M059J (cell line): Measurements from ENCODE around the gene GLP1R. TPM values are rescaled to one million over a fixed set of nuclear protein-coding genes. Genes with fewer than 3 reads are reported as not detected.
A peak's percentile ranks its signal among the peaks of the same experiment; 100 is the strongest.

ENCODE experiments used
- DNase-seq: peaks from one replicate; pipeline ENCODE4 v3.0.0-alpha.2; 2012; ENCODE audit warnings: low read depth
- total RNA-seq: library from RNA; depleted of rRNA; stranded (reverse); fragments of >200 nt; shearing (Covaris generic); gene quantifications from 2 replicates; pipeline ENCODE4 v1.2.3, GENCODE V29; 2014

The GLP1R gene
- total RNA-seq, 1 experiment from 2014 or later: not detected

DNA sequence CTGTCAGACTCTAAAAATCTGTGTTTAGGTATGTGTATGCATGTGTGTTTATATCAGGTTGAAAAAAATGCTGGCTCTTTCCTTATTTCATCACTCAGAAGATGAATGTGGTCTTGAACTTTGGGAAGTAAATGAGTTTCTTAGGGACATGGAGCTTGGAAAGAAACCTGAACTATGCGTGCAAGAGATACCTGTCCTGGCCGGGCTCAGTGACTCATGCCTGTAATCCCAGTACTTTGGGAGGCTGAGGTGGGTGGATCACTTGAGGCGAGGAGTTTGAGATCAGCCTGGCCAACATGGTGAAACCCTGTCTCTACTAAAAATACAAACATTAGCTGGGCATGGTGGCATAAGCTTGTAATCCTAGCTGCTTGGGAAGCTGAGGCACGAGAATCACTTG, 4.4 kb upstream of the GLP1R start:
- no peak for DNase-seq

DNA sequence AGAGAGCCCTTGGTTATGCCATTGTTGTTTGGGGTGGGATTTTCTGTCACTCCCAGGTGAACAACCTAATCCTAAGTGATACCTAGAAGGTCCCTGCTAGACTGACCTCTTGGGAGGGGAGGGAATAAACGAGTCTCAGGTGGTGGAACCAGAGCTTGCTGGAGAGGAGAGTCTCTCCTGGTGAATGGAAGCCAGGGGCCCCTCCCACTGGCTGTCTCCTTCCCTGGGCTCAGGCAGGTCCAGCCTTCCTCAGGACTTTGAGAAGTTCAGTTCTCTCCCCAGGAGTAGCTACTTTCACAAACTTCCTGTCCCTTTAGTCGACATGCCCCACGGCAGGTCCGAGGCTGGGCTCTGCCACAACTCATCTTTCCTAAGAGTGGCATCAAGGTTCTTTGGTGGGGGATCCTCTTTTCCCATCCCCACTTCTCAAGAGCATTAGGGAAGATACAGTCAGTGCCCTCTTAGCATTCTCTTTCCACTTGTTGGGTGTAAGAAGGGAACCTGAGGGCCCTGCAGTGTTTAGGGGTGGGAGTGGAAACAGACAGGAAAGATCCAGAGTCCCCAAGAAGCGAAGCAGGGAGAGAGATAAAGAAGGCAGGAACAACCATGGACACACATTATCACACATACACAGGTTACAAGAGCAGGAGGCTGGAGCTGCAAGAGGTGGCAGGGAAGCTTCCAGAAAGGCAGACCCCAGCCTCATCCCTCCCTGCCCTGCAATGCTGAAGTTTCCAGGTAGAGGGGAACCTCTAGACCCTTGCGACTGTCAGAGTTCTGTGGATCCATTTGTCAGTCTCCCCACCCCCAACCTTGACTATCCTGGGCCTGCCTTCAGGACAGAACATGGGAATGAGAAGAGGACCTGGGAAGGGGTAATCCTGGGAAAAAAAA, 900 bp upstream of the GLP1R start:
- DNase-seq: no peak

DNA sequence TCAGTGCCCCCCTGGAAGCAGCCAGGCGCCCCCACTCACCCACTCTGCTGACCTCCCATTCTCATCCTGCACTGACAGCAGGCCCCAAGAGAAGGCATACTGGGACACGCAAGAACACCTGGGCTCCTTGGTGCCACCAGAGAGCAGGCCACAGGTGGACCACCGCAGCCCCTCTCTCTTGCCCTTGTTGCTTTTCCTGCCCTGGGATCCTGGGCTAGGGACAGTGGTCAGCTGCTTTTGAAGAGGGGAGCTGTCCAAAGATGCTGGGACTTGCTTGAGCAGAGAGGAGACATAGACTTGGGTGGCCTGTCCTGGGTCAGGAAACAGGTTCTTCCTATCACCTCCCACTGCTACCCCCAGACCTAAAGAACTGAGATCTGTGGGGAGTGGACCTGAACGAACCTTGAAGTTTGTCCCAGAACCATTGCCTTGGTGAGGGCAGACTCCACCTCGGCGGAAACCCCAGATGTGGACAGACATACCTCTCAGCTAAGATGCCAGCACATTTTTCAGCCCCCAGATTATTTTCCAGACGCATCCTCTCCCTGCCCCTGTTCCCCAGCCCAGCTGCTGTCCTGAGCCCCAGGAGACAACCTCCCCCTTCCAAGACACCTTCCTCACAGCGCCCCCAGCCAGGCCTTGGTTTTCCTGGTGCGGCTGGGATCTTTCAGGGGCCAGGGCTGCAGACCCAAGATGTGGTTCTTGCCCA, 1.1 kb downstream of the GLP1R start:
- no peak for DNase-seq

DNA sequence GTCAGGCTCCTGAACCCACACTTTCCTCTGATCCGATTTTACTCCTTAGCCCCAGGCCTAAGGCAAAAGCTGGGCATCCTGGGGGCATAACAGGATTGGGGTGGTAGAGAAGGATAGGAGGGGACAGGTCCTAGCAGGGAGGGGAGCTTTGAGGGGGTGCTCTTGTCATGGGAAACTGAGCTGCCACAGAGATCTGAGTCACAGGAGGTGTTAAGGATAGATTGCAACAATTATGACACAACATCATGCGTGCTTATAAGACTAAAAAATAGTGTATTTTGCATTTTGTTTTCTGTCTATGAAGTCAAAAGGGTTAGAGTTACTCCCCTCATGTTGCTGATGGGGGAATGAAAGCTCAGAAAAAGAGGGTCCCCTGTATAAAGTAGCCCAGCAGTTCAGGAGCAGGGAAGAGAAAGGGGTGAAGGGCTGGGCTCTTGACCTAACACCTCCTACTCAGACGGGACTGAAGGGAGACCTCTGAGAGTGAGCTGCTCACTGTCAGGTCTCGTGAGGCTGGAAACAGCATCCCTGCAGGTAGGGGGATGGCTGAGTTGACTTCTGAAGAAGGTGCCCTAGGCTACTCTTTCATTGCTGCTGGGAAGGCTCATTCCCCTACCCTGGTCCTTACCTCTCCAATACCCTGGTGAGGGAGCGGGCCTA, 2.0 kb downstream of the GLP1R start:
- DNase-seq: no peak

DNA sequence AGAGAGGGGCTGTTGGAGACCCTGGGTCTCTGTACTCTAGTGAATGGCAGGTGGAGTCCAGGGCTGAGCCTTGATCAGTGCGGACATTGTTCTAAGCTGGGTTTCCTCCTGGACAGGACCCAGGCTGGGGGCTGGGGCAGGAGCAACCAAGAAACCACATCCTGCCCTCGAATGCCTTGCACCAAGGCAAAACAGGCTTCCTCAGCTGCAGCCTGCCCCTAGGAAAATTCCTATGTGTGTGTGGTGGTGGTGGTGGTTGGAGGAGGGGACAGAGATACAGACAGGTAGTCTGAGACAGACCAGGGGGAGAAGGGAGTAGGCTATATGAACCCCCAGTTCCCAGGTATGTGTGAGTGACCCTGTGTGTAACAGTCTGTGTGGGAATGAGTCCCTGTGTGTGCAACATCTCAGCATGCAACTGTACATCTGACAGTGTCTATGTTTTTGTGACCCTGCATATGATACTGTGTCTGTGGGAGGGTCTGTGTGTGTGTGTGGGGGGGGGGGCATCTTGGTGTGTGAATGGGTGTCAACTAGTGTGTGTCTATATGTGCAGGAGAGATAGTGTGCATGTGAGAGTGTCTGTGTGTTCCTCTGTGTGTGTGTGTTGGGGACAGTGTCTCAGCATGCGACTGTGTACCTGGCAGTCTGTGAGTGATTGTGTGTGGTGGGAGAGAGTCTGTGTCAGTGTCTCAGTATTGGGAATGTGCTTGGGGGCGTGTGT, 3.0 kb downstream of the GLP1R start:
- peak; percentile 74 for DNase-seq

DNA sequence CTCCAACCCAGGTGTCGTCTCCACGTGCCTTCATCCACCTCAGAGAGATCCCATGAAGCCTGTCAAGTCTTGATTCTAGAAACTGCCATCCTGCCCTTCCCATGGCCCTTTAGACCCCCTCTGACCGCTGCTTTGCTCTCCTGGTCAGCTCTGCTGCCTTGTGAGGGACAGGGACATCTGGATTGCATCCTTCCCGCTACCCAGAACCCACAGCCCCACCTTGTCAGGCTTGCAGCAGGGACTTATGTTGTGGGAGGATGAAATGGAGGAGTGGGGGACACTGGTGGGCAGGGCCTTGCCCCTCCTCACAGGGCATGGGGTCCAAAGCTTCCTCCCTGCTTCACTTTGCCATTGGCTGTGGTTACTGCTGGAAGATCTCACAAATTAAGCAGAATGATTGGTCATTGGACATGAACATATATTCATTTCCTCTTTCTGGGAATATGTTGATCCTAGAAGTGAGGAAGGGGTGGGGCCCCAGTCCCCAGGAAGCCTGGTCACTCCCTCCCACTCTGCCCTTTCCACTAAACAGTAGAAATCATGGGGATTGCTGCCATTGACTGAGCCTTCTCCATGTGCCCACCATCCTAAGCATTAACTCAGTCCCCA, 4.5 kb downstream of the GLP1R start:
- DNase-seq: no peak

DNA sequence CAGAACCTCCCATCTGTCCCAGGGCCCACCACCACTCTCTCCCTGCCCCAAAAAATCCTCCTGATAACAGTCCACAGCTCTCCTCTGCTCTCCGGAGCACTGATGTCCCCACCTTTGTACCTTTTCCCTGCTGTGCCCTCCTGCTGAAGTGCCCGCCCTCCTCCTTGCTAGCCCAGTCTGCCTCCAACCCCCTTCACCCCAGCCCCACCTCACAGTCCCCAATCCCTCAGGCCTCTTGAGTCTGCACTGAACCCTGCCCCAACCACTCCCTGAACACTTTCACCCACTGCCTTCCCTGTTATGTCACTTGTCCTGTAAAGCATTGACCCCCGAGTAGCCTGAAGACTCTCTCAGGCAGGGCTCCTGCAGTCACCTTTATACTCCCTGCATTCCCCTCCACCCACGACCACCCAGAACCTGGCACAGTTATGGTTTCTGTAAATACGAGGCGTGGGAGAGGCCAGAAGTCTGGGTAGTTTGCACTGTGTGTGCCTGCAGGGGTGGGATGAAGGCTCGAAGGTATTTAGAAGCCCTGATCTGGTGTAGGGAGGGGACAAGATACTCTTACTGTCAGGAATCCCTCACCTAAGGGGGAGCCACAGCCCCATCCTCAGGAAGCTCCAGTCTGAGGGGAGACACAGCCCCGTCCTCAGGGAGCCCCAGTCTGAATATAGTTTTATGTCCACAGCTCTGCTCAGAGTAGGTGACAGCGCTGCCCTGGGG, 5.4 kb downstream of the GLP1R start:
- DNase-seq: no peak

DNA sequence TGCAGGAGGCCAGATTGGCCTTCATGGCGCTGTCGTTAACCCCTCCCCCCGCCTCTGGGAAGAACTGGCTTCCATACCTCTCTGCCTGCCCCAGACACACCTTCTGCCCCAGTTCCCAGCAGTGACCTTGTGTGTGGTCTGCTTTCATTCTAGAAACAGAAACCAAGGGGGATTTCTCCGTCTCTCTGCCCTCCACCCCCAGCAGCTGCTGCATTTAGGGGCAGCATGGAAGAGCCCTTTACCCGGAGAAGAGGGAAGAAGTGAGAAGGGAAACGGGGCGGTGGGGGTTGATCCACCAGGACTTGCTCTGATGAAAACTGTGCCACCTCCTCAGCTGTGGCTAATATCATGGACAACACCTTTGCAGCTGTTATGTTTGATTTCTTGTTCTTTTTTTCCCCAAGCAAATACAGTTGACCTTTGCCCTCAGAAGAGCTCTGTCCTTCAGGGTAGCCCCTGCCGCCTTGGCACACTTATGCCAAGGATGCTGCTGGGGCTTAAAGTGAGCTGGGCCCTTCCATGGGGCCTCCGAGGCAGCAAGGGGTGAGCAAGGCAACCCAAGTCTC, 6.1 kb downstream of the GLP1R start:
- no peak for DNase-seq

DNA sequence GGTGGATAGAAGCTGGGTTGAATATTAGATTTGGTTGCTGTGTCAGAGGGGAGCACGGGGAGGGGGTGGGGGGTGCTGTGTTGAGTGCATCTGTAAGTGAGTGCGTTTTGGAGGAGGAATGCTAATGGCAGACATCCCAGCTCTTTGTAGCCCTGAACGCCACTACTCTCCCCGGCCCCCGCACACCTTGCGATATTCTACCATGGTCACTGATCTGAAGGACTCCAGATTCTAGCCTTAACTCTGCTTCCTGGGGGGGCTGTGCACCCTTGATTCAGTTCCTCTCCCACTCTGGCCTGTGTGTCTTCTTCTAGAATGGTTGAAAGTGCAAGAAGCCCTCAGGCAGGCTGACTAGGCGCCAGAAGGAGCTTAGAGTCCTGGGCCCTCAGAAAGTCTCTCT, 7.1 kb downstream of the GLP1R start:
- no peak for DNase-seq

DNA sequence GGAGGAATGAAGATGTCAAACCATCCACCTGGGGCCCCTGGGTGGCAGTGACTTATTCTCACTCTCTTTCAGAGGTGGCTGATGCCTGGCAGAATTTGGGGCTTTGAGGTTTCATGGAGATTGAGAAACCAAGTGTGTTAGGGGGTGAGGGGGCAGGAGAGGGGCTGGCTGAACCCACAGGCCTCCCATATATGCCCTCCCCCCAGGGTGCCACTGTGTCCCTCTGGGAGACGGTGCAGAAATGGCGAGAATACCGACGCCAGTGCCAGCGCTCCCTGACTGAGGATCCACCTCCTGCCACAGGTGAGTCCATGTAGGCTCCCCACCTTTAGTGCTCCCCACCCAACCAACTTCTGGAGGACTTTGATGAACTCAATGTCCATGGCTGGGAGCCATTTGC, 7.6 kb downstream of the GLP1R start:
- no peak for DNase-seq

DNA sequence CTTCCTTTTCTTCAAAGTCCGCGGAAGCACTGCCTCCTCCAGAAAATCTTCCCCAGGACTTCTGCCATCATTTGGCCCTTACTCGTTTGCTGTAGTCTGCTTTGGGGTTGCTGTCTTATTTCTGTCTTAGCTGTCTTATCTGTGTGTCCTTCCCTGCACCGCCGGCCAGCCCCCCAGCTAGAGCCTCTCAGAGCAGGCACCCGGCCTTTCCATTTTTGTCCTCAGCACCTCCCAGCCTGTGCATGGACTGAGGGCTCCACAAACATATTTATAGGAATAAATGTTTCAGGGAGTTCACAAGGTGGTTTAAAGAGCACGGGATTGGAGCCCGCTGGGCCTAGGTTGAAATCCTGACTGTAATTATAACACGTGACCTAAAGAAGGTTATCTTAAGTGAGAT, 8.1 kb downstream of the GLP1R start:
- DNase-seq: no peak

DNA sequence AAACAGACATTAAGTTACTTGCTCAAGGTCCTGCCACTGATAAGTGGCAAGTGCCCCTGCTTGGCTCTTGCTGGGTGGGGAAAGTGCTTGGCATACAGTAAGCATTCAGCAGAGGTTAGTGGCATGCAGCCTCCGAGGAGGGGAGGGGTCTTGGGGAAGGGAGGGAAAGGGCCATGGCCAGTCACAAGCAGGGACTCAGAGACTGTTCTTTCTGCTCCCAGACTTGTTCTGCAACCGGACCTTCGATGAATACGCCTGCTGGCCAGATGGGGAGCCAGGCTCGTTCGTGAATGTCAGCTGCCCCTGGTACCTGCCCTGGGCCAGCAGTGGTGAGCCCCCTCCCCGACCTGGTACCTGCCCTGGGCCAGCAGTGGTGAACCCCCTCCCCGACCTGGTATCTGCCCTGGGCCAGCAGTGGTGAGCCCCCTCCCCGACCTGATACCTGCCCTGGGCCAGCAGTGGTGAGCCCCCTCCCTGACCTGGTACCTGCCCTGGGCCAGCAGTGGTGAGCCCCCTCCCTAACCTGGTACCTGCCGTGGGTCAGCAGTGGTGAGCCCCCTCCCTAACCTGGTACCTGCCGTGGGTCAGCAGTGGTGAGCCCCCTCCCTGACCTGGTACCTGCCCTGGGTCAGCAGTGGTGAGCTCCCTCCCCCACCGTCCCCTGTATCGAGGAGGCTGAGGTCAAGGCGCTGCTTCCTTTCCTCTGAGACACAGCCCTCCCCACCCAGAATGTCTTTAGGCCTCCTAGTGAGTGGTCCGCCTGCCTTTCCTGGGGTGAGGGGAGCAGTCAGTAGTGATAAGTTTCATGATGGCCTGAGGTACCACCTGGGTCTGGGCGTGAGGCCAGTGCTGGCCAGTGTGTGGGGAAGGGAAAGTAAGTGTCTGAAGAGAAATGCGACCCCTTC, 8.9 kb downstream of the GLP1R start:
- DNase-seq: no peak

DNA sequence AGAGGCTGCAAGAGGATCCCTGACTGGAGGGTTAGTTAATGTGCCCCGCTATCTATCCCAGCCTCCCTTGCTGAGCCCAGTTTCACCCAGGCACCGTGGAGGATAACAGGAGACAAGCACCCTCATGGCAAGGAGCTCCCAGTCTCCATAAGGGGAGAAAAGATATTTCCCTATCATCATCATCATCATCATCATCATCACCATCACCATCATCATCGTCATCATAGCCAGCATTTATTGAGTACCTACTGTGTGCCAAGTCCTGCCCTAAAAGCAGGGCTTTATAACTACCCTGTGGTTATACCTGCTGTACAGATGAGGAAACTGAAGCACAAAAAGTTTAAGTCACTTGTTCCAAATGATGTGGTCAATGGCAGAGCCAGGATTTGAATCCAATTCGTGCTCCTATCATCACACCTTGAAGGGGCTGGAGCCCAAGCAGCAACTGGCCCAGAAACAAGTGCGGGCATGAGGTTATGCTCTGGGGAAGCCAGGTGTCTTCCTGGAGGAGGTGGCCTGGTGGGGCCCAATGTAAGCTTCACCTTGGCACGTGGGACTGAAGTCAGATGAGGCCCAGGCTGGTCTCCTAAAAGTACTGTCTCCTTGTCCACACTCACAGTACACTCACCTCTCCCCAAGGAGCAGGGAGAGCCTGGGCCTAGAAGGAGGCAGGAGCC, 10.0 kb downstream of the GLP1R start:
- DNase-seq: no peak

DNA sequence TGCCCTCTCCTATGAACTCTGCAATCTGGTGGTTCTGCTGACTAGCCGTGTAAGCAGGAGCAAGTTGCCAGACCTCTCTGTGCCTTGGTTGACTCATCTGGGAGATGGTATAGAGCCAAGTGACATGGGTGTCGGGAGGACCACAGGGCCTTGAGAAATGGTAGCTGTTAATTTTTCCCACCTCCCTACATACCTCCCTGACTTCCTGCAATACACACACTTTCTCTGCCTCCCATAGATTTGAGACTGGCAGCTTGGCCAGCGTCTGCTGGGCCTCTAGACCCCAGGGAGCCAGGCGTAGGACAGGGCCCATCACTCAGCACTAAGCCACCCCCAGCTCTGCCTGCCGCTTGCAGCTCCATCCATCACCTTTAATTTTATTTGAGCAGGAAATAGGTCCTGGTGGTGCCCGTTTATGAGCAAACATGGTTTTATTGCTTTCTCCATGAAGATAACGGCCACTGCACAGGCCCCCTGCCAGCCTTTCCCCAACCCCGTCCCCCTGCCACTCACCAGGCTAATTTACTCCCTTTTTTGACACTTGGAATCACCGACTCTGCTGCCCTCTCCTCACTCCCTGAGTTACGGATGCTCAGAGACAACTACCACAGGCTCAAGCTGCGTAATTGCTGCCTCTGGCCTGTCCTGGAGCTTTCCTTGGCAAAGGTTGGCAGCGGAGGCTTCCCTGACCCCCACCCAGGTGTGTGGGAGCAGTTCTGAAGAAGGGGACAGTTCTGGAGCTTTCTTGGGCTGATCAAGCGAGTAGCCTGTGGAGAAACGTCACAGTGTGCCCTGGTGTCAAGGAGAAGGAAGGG, 11.1 kb downstream of the GLP1R start:
- DNase-seq: peak; percentile 23

DNA sequence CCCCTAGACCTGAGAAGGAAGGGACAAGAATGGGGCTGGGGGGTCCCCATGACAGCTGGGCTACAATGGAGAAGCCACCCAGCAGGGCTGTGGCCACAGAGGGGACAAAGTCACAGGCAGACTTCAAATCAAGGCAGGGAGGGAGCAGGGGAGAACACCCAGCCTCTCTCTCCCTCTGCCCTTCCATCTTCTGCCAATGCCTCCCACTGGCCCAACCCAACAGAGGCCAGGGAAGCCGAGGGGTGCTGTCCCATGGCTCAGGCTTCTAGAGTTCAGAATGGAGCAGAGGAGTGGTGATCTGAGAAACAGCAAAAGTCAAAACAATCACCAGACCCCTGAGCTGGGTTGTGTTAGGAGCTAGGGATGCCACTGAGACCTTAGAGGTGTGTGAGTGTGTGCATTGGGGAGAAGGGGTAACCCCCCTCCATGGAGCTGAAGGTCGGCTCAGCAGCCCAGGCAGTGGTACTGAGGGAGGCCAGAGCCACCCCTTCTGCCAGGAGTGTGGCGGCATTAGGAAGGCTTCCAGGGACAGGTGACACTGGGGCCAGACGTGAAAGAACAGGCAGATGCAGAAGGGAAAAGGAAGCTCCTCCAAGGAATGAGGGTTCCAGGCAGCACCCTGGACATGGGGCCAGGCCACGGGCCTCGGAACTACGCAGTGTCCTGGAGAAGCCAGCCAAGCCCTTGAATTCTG, 12.0 kb downstream of the GLP1R start:
- DNase-seq: no peak

DNA sequence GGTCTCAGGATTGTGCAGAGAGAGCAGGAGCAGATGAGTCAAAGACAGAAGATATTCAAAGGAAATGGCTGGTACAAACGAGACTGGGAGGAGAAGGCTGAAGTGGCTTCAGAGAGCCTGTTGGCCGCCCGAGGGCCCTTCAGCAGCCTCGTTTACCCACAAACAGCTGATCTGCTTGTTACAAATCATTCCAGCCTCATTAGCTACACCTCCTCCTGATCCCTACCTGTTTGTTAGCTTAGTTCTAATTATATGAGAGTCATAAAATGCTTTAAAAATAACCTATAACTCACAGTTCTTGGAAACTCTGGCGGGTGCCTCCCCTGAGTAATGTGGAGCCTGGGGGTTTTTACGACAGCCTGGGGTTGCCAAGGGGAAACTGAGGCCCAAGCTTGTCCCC, 12.6 kb downstream of the GLP1R start:
- DNase-seq: no peak

DNA sequence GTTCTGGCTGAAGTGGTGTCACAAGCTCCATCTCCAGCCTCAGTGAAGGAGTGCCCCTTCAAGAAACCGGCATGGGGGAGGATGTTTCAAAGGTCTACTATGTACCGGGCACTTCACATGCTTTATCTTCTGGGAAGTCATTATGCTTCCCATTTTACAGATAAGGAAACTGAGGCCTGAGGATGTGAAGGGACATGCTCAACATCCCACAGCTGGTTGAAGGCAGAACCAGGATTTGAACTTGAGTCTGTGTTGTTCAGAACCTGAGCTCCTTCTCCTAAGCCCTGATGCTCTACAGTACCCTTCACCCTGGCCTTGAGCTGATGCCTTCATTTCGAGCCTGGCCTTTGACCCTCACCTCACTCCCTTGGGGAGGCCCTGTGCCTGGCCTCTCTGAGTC, 13.0 kb downstream of the GLP1R start:
- no peak for DNase-seq
